Spleen (tissue), 7 donors: ENCODE results near the gene SERPINA9.

Source experiments
- CTCF ChIP-seq, 11 experiments: fragments of 200-600 bp in 7 of 11; fragments of 450-650 bp in 4 of 11; sonication (generic) in 4 of 11; IDR thresholded peaks in 8 of 11; conservative IDR thresholded peaks in 3 of 11; 1 replicate in 7 of 11; 2 replicates in 4 of 11; pipeline versions ENCODE4 v1.4.0 to v1.8.0; 2016 to 2021; ENCODE audit warnings: antibody characterized with exemption in 11 of 11, inconsistent platforms in 4 of 11, mild to moderate bottlenecking in 1 of 11
- POLR2A ChIP-seq, 3 donors: fragments of 450-650 bp; IDR thresholded peaks; one replicate each; pipeline ENCODE4 v1.5.1; 2017; ENCODE audit warnings: antibody characterized with exemption in 3 of 3, mild to moderate bottlenecking in 1 of 3
- POLR2AphosphoS5 ChIP-seq, 3 donors: sonication (generic); formaldehyde crosslinking; IDR thresholded peaks; one replicate each; pipeline ENCODE4 v1.5.1; 2017; ENCODE audit warnings: antibody characterized with exemption in 3 of 3
- donor health status: DM: no; HTN: no; CAD: no; lungs with moderate emphysema.
- donor health status: DM: no; HTN: no; CAD: no.
- donor health status: DM: no; HTN: no; CAD: no.

DNA sequence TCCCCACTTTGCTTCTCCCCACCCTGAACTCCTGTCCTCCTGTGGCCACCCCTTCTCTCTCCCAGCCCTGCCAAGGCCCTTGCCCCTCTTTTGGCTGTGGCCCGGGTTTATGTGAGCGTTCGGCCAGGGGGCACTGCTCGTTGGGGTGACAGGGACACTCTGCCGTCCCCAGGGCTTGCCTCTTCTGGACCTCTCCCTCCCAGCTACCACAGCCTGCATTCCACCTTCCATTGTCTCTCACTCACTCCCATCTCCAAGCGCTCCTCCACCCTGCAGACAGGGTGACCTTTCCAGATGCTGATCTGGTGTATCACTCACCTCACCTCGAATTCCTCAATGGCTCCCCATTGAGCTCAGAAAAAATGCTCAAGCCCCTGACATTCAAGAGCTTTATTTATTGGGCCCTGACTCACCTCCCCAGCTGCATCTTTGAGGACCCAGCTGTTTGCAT lies 1.4 kb downstream of the SERPINA9 start:
- no peak for TF ChIP-seq POLR2A (IDR thresholded peaks at IDR 0.05)
- TF ChIP-seq CTCF (IDR thresholded peaks at IDR 0.05 in 8 of 11, conservative IDR thresholded peaks at IDR 0.05 in 3 of 11), result no peak
- no peak for TF ChIP-seq POLR2AphosphoS5 (IDR thresholded peaks at IDR 0.05)
